ENCODE measurements around the gene TSEN54.

Gene TSEN54

GRCh38 chr17:75474736-75475135 is 41.6 kb upstream of the TSEN54 start:
- TF ChIP-seq POLR2AphosphoS5 (IDR thresholded peaks at IDR 0.05; ENCODE audit: low read depth) (no peak), GABPA (IDR thresholded peaks at IDR 0.05; ENCODE audit: low read depth) (no peak), SPI1 (IDR thresholded peaks at IDR 0.05; ENCODE audit: borderline replicate concordance, low read depth) (no peak), CTCF (IDR thresholded peaks at IDR 0.05; ENCODE audit: insufficient read depth, low read length) (no peak), REST (IDR thresholded peaks at IDR 0.05; ENCODE audit: insufficient replicate concordance, low read depth) (no peak)
- H3K27me3 ChIP-seq (ENCODE audit: insufficient read depth, poor library complexity, severe bottlenecking) = no peaks in the 10 kb centered on the region
- H3K27ac ChIP-seq (replicated peaks) = no peak overlapping the region
- no peak overlapping the region for H3K4me3 ChIP-seq (replicated peaks; ENCODE audit: insufficient read depth, low read length)
- no peak for DNase-seq (ENCODE audit: low read depth in 1 of 2, low spot score in 1 of 2)

- TF ChIP-seq CTCF (IDR thresholded peaks at IDR 0.05; ENCODE audit: insufficient read depth, low read length) (no peak), POLR2AphosphoS5 (IDR thresholded peaks at IDR 0.05; ENCODE audit: low read depth) (no peak), SPI1 (IDR thresholded peaks at IDR 0.05; ENCODE audit: borderline replicate concordance, low read depth) (no peak), GABPA (IDR thresholded peaks at IDR 0.05; ENCODE audit: low read depth) (no peak), REST (IDR thresholded peaks at IDR 0.05; ENCODE audit: insufficient replicate concordance, low read depth) (no peak)
- Histone ChIP-seq H3K27me3 (ENCODE audit: insufficient read depth, poor library complexity, severe bottlenecking) (no peaks in the 10 kb centered on the region), H3K27ac (replicated peaks) (no peak overlapping the region), H3K4me3 (replicated peaks; ENCODE audit: insufficient read depth, low read length) (no peak overlapping the region)
- no peak for DNase-seq (ENCODE audit: low read depth in 1 of 2, low spot score in 1 of 2)
These were observed 41.0 kb upstream of the TSEN54 start for GRCh38 chr17:75475144-75475835.

GRCh38 chr17:75475851-75476250 is 40.5 kb upstream of the TSEN54 start:
- TF ChIP-seq CTCF (IDR thresholded peaks at IDR 0.05; ENCODE audit: insufficient read depth, low read length) = no peak
- TF ChIP-seq REST (IDR thresholded peaks at IDR 0.05; ENCODE audit: insufficient replicate concordance, low read depth) = no peak
- no peak for TF ChIP-seq GABPA (IDR thresholded peaks at IDR 0.05; ENCODE audit: low read depth)
- TF ChIP-seq SPI1 (IDR thresholded peaks at IDR 0.05; ENCODE audit: borderline replicate concordance, low read depth) = no peak
- TF ChIP-seq POLR2AphosphoS5 (IDR thresholded peaks at IDR 0.05; ENCODE audit: low read depth) = no peak
- no peak overlapping the region for H3K27ac ChIP-seq (replicated peaks)
- no peaks in the 10 kb centered on the region for H3K27me3 ChIP-seq (ENCODE audit: insufficient read depth, poor library complexity, severe bottlenecking)
- no peak overlapping the region for H3K4me3 ChIP-seq (replicated peaks; ENCODE audit: insufficient read depth, low read length)
- DNase-seq (ENCODE audit: low read depth in 1 of 2, low spot score in 1 of 2) = no peak
